C4-2B (cell line): ENCODE results near the gene ASIP.

Experiments
- CTCF ChIP-seq: fragments of 450-650 bp; conservative IDR thresholded peaks from 2 replicates; pipeline ENCODE4 v1.5.1; 2017; ENCODE audit warnings: mild to moderate bottlenecking
- ZFX ChIP-seq: fragments of 450-650 bp; IDR thresholded peaks from 2 replicates; pipeline ENCODE4 v1.6.1; 2017

- TF ChIP-seq CTCF (no peak), ZFX (no peak)
Measured at GRCh38 chr20:34300256-34300806, 59.1 kb downstream of the ASIP start.
